22Rv1 (cell line): ENCODE measurements around the gene NMNAT3.

Experiments used
- ZFX ChIP-seq: fragments of 450-650 bp; IDR thresholded peaks from 2 replicates; pipeline ENCODE4 v1.6.1; 2017; ENCODE audit warnings: antibody characterized with exemption, borderline replicate concordance
- TF ChIP-seq, protein P1 (sequence below): fragments of 450-650 bp; IDR thresholded peaks from 2 replicates; pipeline ENCODE4 v1.5.1; 2017; ENCODE audit warnings: mild to moderate bottlenecking

- TF ChIP-seq, protein P1, sequence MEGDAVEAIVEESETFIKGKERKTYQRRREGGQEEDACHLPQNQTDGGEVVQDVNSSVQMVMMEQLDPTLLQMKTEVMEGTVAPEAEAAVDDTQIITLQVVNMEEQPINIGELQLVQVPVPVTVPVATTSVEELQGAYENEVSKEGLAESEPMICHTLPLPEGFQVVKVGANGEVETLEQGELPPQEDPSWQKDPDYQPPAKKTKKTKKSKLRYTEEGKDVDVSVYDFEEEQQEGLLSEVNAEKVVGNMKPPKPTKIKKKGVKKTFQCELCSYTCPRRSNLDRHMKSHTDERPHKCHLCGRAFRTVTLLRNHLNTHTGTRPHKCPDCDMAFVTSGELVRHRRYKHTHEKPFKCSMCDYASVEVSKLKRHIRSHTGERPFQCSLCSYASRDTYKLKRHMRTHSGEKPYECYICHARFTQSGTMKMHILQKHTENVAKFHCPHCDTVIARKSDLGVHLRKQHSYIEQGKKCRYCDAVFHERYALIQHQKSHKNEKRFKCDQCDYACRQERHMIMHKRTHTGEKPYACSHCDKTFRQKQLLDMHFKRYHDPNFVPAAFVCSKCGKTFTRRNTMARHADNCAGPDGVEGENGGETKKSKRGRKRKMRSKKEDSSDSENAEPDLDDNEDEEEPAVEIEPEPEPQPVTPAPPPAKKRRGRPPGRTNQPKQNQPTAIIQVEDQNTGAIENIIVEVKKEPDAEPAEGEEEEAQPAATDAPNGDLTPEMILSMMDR: no peak
- TF ChIP-seq ZFX: no peak
Observed at GRCh38 chr3:139687431-139687830, 9.7 kb upstream of the NMNAT3 start.
